ENCODE measurements around the gene EHMT1. TPM values are rescaled to one million over a fixed set of nuclear protein-coding genes. Genes with fewer than 3 reads are reported as not detected.

The EHMT1 gene
- total and polyA plus RNA-seq, 2 donors, result 37.3 to 56.9 TPM

DNA sequence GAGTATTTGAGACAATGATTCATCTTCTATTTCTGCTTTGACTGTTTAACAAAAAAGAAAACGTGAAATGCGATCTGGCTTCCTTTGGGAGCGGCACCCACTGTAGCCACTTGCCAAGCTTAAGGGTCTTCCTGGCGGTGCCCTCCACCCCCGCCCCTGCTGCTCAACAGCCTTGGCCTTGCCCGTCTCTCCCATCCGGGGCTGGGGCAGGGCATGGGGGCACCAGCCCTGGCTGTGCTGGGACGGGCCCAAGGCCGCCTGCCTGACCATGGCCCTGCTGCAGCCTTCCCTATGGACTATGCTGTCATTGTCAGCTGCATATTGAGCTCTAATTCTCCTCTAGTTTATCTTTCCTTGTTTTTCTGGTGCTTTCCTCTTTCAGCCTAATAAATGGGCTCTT is 143.0 kb downstream of the EHMT1 start:
- H3K27ac ChIP-seq (ENCODE audit: low read depth in 1 of 2, low read length in 1 of 2), result no peak overlapping the region

DNA sequence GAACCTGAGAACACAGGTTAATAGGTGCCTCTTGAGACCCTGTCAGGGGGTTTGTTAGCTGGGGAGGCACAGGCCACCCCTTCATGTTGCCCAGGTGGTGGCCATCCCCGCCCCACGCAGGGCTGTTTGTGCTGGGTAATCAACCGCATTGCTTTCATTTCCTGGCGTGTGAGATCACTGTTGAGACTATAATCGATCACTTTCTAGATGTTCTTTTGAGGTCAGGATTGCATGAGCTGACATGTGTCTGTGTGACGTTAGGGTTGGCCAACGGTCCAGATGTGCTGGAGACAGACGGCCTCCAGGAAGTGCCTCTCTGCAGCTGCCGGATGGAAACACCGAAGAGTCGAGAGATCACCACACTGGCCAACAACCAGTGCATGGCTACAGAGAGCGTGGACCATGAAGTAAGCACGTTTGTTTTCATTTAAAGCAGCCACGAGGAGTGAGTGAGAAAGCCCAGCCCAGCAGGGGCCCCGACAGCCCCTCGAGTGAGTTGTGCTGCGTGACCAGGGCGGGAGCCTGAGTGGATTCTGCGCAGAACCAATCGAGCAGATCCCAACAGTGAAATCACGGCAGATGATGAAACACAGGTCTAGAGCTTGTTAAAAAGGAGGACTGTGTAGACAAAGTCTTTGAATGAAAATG is 143.7 kb downstream of the EHMT1 start:
- Histone ChIP-seq H3K27me3 (ENCODE audit: control insufficient read depth in 2 of 2, insufficient read depth in 1 of 2, low read length in 1 of 2) (no peaks in the 10 kb centered on the region), H3K4me3 (ENCODE audit: low read length in 2 of 2) (no peak overlapping the region), H3K4me1 (ENCODE audit: control insufficient read depth in 2 of 2, insufficient read depth in 2 of 2, low read length in 2 of 2) (peaks cover 0 to 9% of the 10 kb centered on the region in 2 donors), H3K27ac (ENCODE audit: low read depth in 1 of 2, low read length in 1 of 2) (no peak overlapping the region), H3K9me3 (ENCODE audit: control insufficient read depth in 2 of 2, insufficient read depth in 1 of 2, low read length in 1 of 2) (no peaks in the 10 kb centered on the region), H3K36me3 (ENCODE audit: control insufficient read depth in 2 of 2, insufficient read depth in 2 of 2, low read length in 1 of 2) (peaks cover 68 to 80% of the 10 kb centered on the region in 2 donors)
- WGBS, result 96% methylated on average over 21 of the region's 21 CpGs
- DNase-seq (ENCODE audit: low read depth in 6 of 9, low spot score in 9 of 9), result no peak

More for the DNA sequence above, 143.0 kb downstream of the EHMT1 start:
- Histone ChIP-seq H3K4me1 (ENCODE audit: control insufficient read depth in 2 of 2, insufficient read depth in 2 of 2, low read length in 2 of 2) (peaks cover 0 to 13% of the 10 kb centered on the region in 2 donors), H3K4me3 (ENCODE audit: low read length in 2 of 2) (no peak overlapping the region), H3K27me3 (ENCODE audit: control insufficient read depth in 2 of 2, insufficient read depth in 1 of 2, low read length in 1 of 2) (no peaks in the 10 kb centered on the region), H3K36me3 (ENCODE audit: control insufficient read depth in 2 of 2, insufficient read depth in 2 of 2, low read length in 1 of 2) (peaks cover 71 to 80% of the 10 kb centered on the region in 2 donors), H3K9me3 (ENCODE audit: control insufficient read depth in 2 of 2, insufficient read depth in 1 of 2, low read length in 1 of 2) (peaks cover 0 to 1% of the 10 kb centered on the region in 2 donors)
- WGBS, result 95% methylated on average over 9 of the region's 9 CpGs
- DNase-seq (ENCODE audit: low read depth in 6 of 9, low spot score in 9 of 9), result no peak

DNA sequence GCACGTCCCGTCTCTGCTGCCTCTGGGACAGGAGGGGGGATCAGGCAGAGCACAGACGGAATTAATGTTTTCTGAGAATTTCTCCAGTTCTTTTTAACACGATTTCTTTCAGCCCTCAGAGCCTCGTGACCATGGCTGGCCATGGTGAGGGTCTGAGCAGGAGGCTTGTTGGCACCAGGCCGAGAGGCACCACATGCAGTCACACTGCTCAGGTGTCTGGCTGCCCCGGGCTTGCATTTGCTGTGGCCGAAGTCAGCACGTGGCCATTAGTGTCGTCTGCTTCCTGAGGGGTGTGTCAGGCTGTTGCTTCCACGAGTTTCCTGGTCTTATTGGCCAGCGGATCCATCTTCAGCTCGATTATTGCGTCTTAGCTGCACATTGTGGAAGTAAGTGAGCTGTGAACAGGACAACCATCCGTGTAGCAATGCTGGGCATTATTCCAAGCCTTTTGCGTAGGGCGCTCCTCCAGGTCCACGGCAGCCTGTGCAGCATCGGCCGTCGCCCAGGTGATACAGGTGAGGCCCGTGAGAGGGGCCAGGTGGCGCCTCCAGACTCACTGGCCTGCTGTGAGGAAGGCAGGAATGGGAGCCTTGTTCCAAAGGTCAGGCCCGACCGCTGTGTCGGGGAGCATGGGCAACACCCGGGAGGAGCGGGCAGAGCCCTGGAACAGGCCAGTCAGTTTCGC is 144.6 kb downstream of the EHMT1 start:
- peak in 1 of 9 donors; percentile 22 for DNase-seq (ENCODE audit: low read depth in 6 of 9, low spot score in 9 of 9)
- H3K27me3 ChIP-seq (ENCODE audit: control insufficient read depth in 2 of 2, insufficient read depth in 1 of 2, low read length in 1 of 2), result no peaks in the 10 kb centered on the region
- H3K27ac ChIP-seq (ENCODE audit: low read depth in 1 of 2, low read length in 1 of 2), result no peak overlapping the region
- no peak overlapping the region for H3K4me3 ChIP-seq (ENCODE audit: low read length in 2 of 2)
- H3K36me3 ChIP-seq (ENCODE audit: control insufficient read depth in 2 of 2, insufficient read depth in 2 of 2, low read length in 1 of 2), result peaks cover 64 to 74% of the 10 kb centered on the region in 2 donors
- peaks cover 0 to 9% of the 10 kb centered on the region in 2 donors for H3K4me1 ChIP-seq (ENCODE audit: control insufficient read depth in 2 of 2, insufficient read depth in 2 of 2, low read length in 2 of 2)
- H3K9me3 ChIP-seq (ENCODE audit: control insufficient read depth in 2 of 2, insufficient read depth in 1 of 2, low read length in 1 of 2), result no peaks in the 10 kb centered on the region
- 93% methylated on average over 29 of the region's 29 CpGs for WGBS

DNA sequence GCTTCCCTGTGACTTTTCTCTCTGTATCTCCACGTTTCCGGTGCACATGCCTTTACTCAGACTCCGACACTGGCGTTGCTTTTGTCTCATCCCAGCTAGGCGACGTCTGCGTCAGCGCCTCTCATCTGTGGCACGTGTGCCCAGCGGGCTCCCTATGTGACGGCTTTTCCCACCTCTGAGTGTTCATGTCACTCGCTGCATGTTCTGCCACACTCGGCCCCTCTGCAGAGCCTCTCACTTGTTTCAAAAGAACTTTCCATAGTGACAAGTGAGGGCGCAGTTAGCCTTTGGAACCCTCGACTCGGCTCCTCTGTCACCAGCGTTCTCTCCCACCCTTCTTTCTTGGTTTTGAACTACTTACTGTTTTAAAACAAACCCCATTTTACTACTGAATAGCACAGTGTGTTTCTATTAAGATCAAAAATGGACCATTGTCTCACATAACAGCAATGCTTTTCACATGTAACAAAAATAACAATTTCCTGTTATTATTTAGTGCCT is 145.4 kb downstream of the EHMT1 start:
- Histone ChIP-seq H3K9me3 (ENCODE audit: control insufficient read depth in 2 of 2, insufficient read depth in 1 of 2, low read length in 1 of 2) (no peaks in the 10 kb centered on the region), H3K36me3 (ENCODE audit: control insufficient read depth in 2 of 2, insufficient read depth in 2 of 2, low read length in 1 of 2) (peaks cover 59 to 69% of the 10 kb centered on the region in 2 donors), H3K27ac (ENCODE audit: low read depth in 1 of 2, low read length in 1 of 2) (no peak overlapping the region), H3K27me3 (ENCODE audit: control insufficient read depth in 2 of 2, insufficient read depth in 1 of 2, low read length in 1 of 2) (no peaks in the 10 kb centered on the region), H3K4me1 (ENCODE audit: control insufficient read depth in 2 of 2, insufficient read depth in 2 of 2, low read length in 2 of 2) (peaks cover 0 to 9% of the 10 kb centered on the region in 2 donors), H3K4me3 (ENCODE audit: low read length in 2 of 2) (no peak overlapping the region)
- DNase-seq (ENCODE audit: low read depth in 6 of 9, low spot score in 9 of 9), result no peak
- 97% methylated on average over 17 of the region's 17 CpGs for WGBS

DNA sequence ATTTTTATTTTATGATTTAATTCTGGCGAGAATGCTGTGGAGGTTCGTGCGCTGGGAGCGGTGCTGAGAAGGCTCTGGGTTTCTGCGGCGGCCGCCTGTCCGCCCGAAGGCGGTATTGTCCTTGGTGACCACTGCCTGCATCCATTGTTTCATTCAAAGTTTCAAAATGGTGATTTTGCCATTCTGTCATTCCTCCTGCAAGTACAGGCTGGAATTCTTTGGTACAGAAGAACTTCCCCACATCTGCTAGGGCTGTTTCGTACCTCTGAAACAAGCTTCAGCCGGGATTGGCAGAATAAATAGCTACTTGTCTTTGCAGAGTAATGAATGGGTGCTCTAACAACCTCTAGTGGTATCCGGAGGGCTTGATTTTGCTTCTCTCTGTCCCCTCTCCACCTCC is 146.2 kb downstream of the EHMT1 start:
- WGBS, result 97% methylated on average over 13 of the region's 13 CpGs

DNA sequence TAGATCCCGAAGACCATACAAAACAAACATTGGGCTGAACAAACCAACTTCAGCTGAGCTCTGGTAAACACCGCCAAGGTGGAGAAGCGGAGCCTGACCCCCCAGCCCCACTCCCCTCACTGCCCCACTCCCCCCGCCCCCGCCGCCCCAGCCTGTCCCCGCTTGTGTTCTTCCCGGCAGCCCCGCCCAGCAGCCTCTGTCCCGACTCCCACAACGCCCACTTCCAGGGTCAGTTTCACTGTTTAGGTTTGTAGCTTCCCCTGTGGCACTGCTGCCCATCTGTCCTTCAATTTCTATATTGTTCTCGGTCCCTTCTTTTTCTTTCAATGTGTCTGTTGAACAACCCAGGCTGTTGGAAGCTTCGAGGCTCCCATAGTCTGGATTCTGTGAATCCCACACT is 146.7 kb downstream of the EHMT1 start:
- Histone ChIP-seq H3K4me1 (ENCODE audit: control insufficient read depth in 2 of 2, insufficient read depth in 2 of 2, low read length in 2 of 2) (peaks cover 0 to 9% of the 10 kb centered on the region in 2 donors), H3K4me3 (ENCODE audit: low read length in 2 of 2) (no peak overlapping the region), H3K36me3 (ENCODE audit: control insufficient read depth in 2 of 2, insufficient read depth in 2 of 2, low read length in 1 of 2) (peaks cover 53 to 66% of the 10 kb centered on the region in 2 donors), H3K27ac (ENCODE audit: low read depth in 1 of 2, low read length in 1 of 2) (no peak overlapping the region), H3K27me3 (ENCODE audit: control insufficient read depth in 2 of 2, insufficient read depth in 1 of 2, low read length in 1 of 2) (no peaks in the 10 kb centered on the region), H3K9me3 (ENCODE audit: control insufficient read depth in 2 of 2, insufficient read depth in 1 of 2, low read length in 1 of 2) (no peaks in the 10 kb centered on the region)
- DNase-seq (ENCODE audit: low read depth in 6 of 9, low spot score in 9 of 9), result no peak
- 92% methylated on average over 13 of the region's 13 CpGs for WGBS

More for the DNA sequence above, 146.2 kb downstream of the EHMT1 start:
- Histone ChIP-seq H3K36me3 (ENCODE audit: control insufficient read depth in 2 of 2, insufficient read depth in 2 of 2, low read length in 1 of 2) (peaks cover 52 to 65% of the 10 kb centered on the region in 2 donors), H3K4me3 (ENCODE audit: low read length in 2 of 2) (no peak overlapping the region), H3K9me3 (ENCODE audit: control insufficient read depth in 2 of 2, insufficient read depth in 1 of 2, low read length in 1 of 2) (no peaks in the 10 kb centered on the region), H3K27ac (ENCODE audit: low read depth in 1 of 2, low read length in 1 of 2) (no peak overlapping the region), H3K4me1 (ENCODE audit: control insufficient read depth in 2 of 2, insufficient read depth in 2 of 2, low read length in 2 of 2) (peaks cover 0 to 9% of the 10 kb centered on the region in 2 donors), H3K27me3 (ENCODE audit: control insufficient read depth in 2 of 2, insufficient read depth in 1 of 2, low read length in 1 of 2) (no peaks in the 10 kb centered on the region)
- DNase-seq (ENCODE audit: low read depth in 6 of 9, low spot score in 9 of 9), result no peak

DNA sequence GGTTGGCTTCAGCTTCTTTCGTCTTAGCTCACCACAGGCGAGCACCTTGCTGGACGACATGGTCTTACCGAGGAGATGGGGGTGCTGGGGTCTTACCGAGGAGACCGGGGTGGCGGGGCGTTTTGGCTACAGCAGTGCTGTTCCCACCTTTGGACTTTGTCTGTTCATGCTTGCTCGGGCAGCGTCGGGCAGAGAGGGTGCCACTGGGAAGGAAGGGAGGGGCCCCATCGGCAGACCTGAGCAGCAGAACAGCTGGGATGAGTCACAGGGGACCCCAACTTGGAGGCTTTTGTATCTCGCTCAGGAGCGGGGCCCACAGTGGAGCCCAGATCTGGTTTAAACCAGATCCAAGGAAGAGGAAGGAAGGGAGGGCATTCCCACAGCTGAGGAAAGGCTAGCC is 152.8 kb downstream of the EHMT1 start:
- Histone ChIP-seq H3K27ac (ENCODE audit: low read depth in 1 of 2, low read length in 1 of 2) (no peak overlapping the region), H3K4me3 (ENCODE audit: low read length in 2 of 2) (no peak overlapping the region), H3K9me3 (ENCODE audit: control insufficient read depth in 2 of 2, insufficient read depth in 1 of 2, low read length in 1 of 2) (no peaks in the 10 kb centered on the region), H3K36me3 (ENCODE audit: control insufficient read depth in 2 of 2, insufficient read depth in 2 of 2, low read length in 1 of 2) (peaks cover 47 to 68% of the 10 kb centered on the region in 2 donors), H3K4me1 (ENCODE audit: control insufficient read depth in 2 of 2, insufficient read depth in 2 of 2, low read length in 2 of 2) (no peaks in the 10 kb centered on the region), H3K27me3 (ENCODE audit: control insufficient read depth in 2 of 2, insufficient read depth in 1 of 2, low read length in 1 of 2) (no peaks in the 10 kb centered on the region)
- WGBS, result 91% methylated on average over 14 of the region's 14 CpGs
- no peak for DNase-seq (ENCODE audit: low read depth in 6 of 9, low spot score in 9 of 9)

DNA sequence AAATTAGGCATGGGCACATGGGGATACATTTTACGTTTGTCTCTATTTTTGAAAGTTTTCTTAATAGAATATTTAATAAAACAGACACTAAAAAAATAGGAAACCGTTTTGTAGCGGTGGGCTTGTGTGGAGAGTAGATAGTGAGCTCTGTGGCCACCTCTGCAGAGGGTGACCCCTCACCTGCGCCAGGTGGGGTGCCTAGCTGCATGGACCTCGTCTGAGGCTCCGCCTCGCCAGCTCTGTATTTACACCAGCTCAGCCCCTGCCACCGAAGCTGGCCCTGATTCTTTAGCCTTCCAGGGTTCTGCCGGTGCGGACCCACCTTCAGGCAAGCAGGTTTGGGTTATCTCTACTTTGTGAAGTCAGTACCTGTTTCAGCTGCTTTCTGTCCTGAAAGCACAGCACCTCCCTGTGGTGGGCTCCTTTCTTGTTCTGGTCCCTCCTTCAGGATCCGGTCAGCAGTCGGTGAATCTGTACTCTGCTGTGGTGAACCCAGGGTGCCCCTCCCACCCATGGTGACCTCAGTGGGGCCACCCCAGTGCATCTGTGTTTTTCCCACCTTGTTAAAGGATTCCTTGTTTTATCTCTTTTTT is 153.6 kb downstream of the EHMT1 start:
- Histone ChIP-seq H3K27ac (ENCODE audit: low read depth in 1 of 2, low read length in 1 of 2) (no peak overlapping the region), H3K27me3 (ENCODE audit: control insufficient read depth in 2 of 2, insufficient read depth in 1 of 2, low read length in 1 of 2) (no peaks in the 10 kb centered on the region), H3K9me3 (ENCODE audit: control insufficient read depth in 2 of 2, insufficient read depth in 1 of 2, low read length in 1 of 2) (no peaks in the 10 kb centered on the region), H3K36me3 (ENCODE audit: control insufficient read depth in 2 of 2, insufficient read depth in 2 of 2, low read length in 1 of 2) (peaks cover 47 to 67% of the 10 kb centered on the region in 2 donors), H3K4me3 (ENCODE audit: low read length in 2 of 2) (no peak overlapping the region), H3K4me1 (ENCODE audit: control insufficient read depth in 2 of 2, insufficient read depth in 2 of 2, low read length in 2 of 2) (no peaks in the 10 kb centered on the region)
- 98% methylated on average over 12 of the region's 12 CpGs for WGBS
- no peak for DNase-seq (ENCODE audit: low read depth in 6 of 9, low spot score in 9 of 9)
